GM12891 (cell line): ENCODE measurements around the gene APBB3.

Experiments
- PAX5 ChIP-seq: IDR thresholded peaks from 2 replicates; pipeline ENCODE4 v1.6.1; 2011; ENCODE audit warnings: low read length, moderate library complexity, mild to moderate bottlenecking; ENCODE audit not compliant: insufficient read depth, severe bottlenecking
- POLR2A ChIP-seq: IDR thresholded peaks from 2 replicates; pipeline ENCODE4 v1.6.1; 2011; ENCODE audit warnings: low read depth, low read length, control low read depth
- POLR2AphosphoS5 ChIP-seq: IDR thresholded peaks from 2 replicates; pipeline ENCODE4 v1.6.1; 2011; ENCODE audit warnings: low read depth, low read length, control low read depth
- POU2F2 ChIP-seq: IDR thresholded peaks from 2 replicates; pipeline ENCODE4 v1.6.1; 2011; ENCODE audit warnings: low read depth, mild to moderate bottlenecking, control low read depth, low read length, moderate library complexity
- SPI1 ChIP-seq: IDR thresholded peaks from 2 replicates; pipeline ENCODE4 v1.6.1; 2011; ENCODE audit warnings: low read depth, low read length, control low read depth
- TAF1 ChIP-seq: IDR thresholded peaks from 2 replicates; pipeline ENCODE4 v1.6.1; 2011; ENCODE audit warnings: low read depth, low read length, control low read depth

DNA sequence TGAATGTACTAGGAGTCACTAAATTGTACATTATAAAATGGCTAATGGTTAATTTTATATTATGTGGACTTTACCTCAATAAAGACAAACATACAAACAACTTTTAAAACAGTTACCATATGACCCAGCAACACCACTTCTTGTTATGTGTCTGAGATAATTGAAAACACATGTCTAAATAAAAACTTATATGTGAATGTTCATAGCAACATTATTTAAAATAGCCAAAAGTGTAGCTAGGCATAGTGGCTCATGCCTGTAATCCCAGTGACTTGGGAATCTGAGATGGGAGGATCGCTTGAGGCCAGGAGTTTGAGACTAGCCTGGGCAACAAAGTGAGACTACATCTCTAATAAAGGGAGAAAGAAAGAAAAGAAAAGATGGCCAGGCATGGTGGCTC is 23.1 kb upstream of the APBB3 start:
- TF ChIP-seq POLR2A (no peak), TAF1 (no peak), SPI1 (no peak), POLR2AphosphoS5 (no peak), POU2F2 (no peak), PAX5 (no peak)
